ENCODE results near the gene AMN.

Gene AMN

GRCh38 chr14:102899516-102899900 lies 23.0 kb upstream of the AMN start:
- DNase-seq, result no peak

GRCh38 chr14:102900631-102901571 lies 21.6 kb upstream of the AMN start:
- DNase-seq, result no peak

GRCh38 chr14:102901633-102902032 lies 20.8 kb upstream of the AMN start:
- no peak for DNase-seq

- no peak for DNase-seq
Measured at GRCh38 chr14:102902086-102902485, 20.4 kb upstream of the AMN start.

- DNase-seq, result no peak
Measured at GRCh38 chr14:102902523-102903247, 19.8 kb upstream of the AMN start.

GRCh38 chr14:102903248-102903888 lies 19.1 kb upstream of the AMN start:
- DNase-seq, result no peak

- DNase-seq, result no peak
Measured at GRCh38 chr14:102903889-102904512, 18.5 kb upstream of the AMN start.

GRCh38 chr14:102905116-102906108 lies 17.1 kb upstream of the AMN start:
- DNase-seq, result no peak

GRCh38 chr14:102906616-102907302 lies 15.7 kb upstream of the AMN start:
- no peak for DNase-seq

- no peak for DNase-seq
Measured at GRCh38 chr14:102907303-102907844, 15.1 kb upstream of the AMN start.

GRCh38 chr14:102907980-102908730 lies 14.3 kb upstream of the AMN start:
- DNase-seq, result no peak

GRCh38 chr14:102908766-102909455 lies 13.6 kb upstream of the AMN start:
- no peak for DNase-seq

- DNase-seq, result no peak
Measured at GRCh38 chr14:102909462-102909861, 13.0 kb upstream of the AMN start.

- DNase-seq, result no peak
Measured at GRCh38 chr14:102909911-102910310, 12.6 kb upstream of the AMN start.

- no peak for DNase-seq
Measured at GRCh38 chr14:102910442-102910841, 12.0 kb upstream of the AMN start.

GRCh38 chr14:102911541-102911951 lies 10.9 kb upstream of the AMN start:
- DNase-seq, result no peak

GRCh38 chr14:102911991-102912761 lies 10.3 kb upstream of the AMN start:
- no peak for DNase-seq

GRCh38 chr14:102913341-102914211 lies 8.9 kb upstream of the AMN start:
- DNase-seq, result no peak

Data from activated T-cell treated with anti-CD3 and anti-CD28 coated beads for 4 hours (primary cell).